ENCODE results near the gene ZNF281.
"Not testable (repeated sequence)": the region's sequence is repeated elsewhere in the genome, so short reads cannot be mapped to it uniquely, and the experiment has no call there.

Gene ZNF281

DNA sequence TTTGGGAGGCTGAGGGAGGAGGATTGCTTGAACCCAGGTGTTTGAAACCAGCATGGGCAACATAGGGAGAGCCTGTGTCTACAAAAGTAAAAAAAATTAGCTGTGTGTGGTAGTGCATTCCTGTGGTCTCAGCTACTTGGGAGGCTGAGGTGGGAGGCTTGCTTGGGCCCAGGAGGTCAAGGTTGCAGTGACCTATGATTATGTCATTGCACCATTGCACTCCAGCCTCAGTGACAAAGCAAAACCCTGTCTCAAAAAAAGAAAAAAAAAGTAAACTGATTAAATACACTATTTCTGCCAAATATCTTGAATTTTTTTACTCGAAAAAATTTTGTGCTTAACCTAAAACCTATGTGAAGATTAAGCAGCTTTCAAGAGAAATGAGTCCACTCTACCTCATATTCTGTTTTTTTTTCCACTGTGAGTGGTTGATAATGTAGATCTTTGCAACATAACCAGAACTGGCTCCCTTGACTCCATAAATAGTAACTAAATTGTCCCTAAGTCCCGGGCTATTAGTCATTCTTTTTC, 19.4 kb upstream of the ZNF281 start:
- DNase-seq (ENCODE audit: low read depth in 2 of 2): no peak

DNA sequence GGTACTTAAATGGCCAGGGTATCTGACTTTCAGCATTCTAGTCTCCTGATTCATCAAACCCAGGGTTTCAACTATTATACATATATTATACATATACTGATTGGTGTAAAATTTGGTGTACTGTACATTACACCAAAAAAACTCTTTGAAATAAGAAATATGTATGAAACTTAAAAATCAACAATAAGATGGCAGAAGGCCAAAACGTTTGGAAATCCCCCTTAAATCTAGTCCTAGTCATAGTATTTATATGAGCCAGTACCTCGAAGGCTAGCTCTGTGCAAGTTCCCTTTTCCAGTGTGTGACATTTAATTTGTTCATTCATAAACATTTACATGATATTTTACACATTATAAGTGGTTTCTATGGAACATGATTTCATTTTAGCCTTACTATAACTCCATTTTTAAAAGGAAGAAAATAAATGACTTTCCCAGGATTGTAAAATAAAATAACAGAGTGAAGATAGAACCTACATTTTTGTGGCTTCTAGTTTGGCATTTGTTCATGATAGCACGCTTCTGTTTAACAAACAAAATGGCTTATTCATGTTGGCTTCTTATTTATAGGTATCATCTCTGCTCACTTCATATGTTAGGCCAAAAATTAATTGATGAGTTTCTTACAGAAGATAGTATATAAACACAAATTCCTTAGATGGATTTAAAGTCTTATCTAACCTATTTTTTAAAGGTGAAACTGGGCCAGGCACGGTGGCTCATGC, 18.8 kb upstream of the ZNF281 start:
- DNase-seq (ENCODE audit: low read depth in 2 of 2): no peak

DNA sequence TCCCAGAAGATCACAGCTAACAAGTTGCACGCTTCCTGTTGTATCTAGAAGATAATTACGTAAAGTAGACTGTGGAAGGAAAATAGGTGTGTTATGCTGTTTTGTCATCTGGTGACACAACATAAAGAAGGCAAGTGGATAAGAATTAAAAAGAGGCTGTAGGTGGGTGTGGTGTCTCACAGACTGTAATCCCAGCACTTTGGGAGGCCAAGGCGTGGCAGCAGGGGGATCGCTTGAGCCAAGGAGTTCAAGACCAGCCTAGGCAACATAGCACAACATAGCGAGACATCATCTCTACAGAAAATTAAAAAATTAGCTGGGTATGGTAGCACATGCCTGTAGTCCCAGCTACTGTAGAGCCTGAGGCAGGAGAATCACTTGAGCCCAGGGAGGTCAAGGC, 17.9 kb upstream of the ZNF281 start:
- DNase-seq (ENCODE audit: low read depth in 2 of 2): no peak

DNA sequence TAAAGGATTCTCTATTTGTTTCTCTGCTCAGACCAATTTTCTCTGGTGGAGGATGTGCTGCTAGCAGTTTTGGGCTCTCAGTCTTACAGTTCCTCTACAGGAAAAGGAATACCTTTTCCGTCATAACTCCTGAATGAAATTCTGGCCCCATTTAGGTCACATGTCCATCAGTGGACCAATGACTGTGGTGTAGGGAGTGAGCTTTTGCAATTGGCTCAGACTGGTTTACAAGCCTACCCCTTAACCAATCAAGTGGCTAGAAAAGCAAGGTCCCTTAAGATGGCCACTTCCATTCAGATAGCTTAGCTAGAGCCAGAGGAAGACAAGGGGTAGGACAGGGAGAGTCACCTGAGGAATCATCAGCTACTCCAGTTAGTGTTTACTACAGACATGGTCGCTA, 16.4 kb upstream of the ZNF281 start:
- DNase-seq (ENCODE audit: low read depth in 2 of 2): no peak

DNA sequence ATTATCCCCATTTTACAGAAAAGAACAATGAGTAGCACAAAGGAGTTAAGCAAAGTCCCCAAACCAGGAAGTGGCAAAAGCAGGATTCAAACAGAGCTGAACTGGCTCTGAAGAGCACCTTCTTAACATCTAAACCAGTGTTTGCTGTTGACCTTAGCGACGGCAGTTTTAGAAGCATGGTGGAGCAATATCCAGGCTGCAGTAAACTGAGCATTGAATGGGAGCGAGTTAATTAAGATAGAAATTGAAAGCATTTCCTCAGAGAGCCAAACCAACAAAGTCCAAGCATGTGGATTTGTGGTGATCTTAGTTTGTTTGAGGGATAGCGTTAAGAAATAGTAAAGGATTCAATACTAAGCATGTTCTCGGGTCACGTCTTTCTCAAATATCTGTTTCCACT, 13.4 kb upstream of the ZNF281 start:
- DNase-seq (ENCODE audit: low read depth in 2 of 2): no peak

DNA sequence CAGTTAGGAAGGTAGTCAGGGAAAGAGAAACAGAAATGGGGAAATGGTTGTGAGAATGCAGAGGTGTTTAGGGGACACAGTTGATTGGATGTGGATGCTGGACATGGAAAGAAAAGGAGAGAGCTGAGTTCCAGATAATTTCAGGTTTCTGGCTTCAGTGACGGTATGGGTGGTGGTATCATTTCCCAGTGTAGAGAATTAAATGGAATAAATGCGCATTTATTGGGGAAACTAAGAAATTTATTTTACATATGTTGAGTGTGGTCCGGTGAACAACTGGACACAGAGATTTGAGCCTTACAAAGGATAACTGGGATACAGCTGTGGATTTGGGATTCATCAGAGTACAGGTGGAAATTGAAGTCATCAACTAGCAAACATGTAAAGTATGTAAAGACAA, 12.4 kb upstream of the ZNF281 start:
- DNase-seq (ENCODE audit: low read depth in 2 of 2): no peak

DNA sequence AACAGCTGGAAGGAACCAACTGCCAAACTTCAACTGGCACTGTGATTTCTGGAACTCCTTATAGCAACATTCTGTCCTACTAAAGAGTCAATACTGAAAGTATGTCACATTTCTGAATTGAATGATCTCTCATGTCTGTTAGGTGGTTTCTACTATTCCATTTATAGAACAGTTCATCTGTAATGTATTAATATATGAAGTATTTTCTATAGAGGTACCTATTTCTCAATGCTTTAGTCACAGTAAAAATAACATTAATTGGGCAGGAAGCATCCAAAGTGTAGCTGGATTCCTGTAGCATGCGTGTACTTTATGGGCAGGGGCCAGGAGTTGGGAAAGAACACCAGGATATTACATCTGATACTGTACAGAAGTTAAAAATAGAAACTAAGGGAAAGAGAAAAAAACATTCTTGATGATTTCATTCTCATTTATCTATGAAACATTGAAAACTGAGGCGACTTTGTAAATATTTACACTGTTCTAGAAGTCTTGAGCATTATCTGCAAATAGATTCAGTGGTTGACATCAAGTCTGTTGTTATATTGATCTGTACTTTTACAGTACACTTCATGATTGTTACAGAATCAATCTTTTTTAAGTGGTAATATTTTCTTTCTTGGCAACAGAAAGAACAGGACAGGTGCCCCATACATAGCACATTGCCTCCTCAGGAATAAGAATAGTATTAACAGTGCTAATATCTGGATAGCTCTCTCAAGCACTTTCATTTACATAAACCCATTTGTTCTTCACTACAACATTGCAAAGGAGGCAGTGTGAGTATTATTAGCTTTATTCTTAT, 6.2 kb upstream of the ZNF281 start:
- no peak for DNase-seq (ENCODE audit: low read depth in 2 of 2)

DNA sequence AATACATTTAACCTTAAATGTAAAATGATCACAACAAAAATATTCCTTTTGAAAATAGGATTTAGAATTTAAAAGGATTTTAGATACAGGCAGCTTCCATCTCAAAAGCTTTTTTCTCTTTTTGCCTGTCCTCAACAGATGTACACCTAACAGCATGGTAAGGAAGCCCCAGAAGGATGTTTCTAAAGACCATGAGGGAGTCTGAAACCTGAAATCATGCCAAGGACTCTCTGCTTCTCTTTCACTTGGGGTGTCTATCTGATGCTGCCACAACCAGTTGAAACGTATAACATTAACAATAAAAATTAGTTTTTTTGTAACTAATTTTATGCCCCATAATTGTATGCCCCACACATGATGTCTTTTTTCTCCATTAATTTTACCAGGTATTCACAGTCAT, 5.4 kb upstream of the ZNF281 start:
- DNase-seq (ENCODE audit: low read depth in 2 of 2): no peak

DNA sequence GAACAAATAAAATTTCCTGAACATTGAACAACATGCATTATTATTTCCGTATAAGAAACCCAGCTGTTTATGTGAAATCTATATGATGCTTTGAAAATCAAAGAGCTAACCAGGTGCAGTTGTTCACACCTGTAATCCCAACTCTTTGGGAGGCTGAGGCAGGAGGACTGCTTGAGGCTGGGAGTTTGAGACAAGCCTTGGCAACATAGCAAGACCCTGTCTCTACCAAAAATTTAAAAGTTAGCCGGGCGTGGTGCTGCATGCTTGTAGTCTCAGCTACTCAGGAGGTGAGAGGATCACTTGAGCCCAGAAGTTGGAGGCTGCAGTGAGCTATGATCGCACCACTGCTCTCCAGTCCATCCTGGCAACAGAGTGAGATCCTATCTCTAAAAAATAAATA, 4.8 kb upstream of the ZNF281 start:
- no peak for DNase-seq (ENCODE audit: low read depth in 2 of 2)

DNA sequence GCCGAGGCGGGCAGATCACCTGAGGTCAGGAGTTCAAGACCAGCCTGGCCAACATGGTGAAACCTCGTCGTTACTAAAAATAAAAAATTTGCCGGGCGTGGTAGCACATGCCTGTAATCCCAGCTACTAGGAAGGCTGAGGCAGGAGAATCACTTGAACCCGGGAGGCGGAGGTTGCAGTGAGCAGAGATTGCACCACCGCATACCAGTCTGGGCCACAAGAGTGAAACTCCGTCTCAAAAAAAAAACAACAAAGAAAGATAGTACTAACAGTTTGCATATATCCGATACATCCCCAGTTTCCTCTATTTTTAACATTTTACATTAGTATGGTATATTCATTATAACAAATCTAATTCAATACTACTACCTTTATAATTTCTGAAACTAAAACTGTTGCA, 3.9 kb upstream of the ZNF281 start:
- not testable (repeated sequence) for DNase-seq (ENCODE audit: low read depth in 2 of 2)

DNA sequence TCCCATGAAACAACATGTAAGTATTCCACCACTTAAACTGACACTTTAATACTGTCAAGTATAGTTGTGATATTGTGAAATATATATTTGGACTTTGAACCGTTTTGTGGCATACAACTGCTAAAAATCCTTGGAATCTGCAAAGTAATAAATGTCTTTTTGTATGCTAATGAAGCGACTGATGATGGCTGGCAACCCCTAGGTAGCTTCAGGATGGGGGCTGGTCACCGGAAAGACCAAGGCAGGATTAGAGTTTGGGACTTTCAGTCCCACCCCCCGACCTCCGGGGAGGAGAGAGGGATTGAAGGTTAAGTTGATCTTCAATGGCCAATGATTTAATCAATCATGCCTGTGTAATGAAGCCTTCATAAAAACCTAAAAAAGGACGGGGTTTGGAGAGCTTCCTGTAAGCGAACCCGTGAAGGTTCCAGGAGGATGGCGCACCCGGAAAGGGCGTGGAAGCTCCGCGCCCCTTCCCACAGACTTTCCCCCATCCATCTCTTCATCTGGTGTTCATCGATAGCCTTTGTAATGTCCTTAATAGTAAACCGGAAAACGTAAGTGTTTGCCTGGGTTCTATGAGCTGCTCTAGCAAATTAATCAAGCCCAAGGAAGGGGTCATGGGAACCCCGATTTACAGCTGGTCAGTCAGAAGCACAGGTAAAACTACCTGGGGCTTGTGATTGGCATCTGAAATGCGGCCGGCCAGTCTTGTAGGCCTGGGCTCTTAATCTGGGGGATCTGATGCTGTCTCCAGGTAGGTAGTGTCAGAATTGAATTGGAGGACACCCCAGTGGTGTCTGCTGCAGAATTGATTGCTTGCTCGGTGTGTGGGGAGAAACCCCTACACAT, 1.8 kb upstream of the ZNF281 start:
- no peak for DNase-seq (ENCODE audit: low read depth in 2 of 2)

DNA sequence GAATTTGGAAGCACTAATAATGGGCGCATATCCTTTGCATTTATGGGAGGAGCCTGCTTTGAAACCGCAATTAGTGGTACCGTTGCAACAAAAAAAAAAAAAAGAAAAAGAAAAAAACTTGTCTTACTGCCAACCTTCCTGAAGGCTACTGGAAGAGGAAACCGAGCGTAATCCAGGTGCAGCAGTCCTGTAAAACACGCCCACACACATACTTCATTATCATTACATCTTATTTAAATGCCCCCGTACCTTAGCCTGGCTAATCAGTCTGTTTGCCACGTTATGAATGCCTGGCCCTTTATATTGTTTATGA, 686 bp upstream of the ZNF281 start:
- DNase-seq (ENCODE audit: low read depth in 2 of 2): no peak

DNA sequence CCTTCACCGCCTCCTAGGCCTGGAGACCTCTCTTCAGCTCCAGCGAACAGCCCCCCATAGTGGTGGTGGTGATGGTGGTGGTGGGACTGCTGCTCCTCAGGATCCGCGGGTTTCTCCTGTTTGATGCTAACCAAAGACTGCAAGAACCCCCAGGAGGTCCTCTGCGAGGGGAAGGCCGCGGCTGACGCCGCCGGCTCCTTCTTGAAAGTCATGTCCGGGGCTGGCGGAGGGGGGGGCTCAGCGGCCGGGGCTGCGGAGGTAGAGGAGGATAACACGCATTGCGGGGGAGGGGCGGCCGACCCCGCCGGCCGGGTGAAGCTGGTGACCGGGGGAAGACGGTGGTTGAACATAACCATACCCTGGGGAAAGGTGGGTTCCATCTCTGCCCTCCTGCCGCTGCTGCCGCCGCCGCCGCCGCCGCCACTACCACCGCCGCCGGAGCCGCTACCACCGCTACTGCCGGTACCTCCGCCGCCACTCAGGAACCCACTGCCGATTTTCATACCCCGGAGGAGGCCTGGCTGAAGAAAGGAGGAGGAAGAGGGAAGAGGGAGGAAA, 554 bp downstream of the ZNF281 start:
- DNase-seq (ENCODE audit: low read depth in 2 of 2): peak; percentile 2 to 14

DNA sequence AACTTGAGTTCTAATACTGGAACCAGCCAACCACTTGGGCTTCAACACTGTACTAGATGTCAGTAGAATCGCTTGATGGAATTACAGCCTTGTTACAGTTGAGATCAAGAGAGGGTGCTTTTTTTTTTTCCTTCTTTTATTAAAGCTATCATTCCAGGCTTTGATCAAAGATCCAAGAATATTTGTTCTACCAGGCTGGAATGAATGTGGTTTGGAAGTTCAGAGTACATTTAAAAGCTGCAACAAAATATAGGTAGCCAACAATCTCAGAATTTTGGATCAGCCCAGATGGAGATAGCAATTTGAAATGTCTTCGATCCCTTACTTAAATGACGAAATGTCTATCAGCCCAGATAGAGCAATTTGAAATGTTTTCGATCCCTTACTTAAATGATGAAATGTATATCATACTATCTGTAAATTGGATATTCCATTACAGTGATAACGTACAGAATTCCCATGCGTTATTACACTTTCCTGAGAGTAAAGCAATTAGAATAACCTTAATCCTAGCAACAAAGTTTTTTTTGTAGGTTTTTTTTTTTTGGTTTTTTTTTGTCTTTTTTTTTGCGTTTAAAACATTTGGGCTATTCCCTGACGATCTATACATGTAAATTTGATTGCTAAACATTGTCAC, 3.6 kb downstream of the ZNF281 start:
- DNase-seq (ENCODE audit: low read depth in 2 of 2): no peak

DNA sequence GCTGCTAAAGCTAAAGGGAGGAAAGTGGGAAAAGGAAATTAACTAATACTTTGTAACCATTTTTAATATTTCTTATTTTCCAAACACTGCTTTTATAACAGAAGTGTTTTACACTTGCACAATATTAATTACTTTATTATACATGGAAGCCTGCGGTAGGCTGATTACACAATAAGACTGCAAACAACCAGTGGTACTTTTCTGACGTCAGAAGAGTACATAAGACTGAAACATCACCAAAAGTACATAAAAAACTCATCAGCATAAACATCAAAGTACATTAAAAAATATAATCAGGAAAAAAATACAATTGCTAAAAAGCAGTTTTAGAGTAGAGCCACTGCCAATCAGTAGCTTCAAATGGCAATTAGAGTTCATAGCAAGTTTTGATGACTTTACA, 4.6 kb downstream of the ZNF281 start:
- DNase-seq (ENCODE audit: low read depth in 2 of 2): no peak

DNA sequence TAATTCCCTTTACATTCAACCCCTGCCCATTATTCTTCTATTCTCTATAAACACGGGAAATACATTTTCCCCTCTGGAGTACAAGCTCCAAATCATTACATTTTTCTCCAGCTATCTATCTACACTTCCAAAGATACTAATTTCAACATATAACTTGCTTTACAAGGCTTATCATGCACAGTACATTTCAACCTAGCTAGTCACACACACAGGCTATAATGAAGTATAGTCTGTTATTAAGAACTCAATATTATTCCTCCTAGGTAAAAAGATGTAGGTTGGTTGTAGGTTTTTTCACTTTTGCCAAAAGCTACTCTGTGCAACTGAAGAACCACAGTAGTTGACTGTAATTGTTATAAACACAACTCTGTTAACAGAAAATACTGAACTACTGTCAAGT, 8.1 kb downstream of the ZNF281 start:
- DNase-seq (ENCODE audit: low read depth in 2 of 2): no peak

DNA sequence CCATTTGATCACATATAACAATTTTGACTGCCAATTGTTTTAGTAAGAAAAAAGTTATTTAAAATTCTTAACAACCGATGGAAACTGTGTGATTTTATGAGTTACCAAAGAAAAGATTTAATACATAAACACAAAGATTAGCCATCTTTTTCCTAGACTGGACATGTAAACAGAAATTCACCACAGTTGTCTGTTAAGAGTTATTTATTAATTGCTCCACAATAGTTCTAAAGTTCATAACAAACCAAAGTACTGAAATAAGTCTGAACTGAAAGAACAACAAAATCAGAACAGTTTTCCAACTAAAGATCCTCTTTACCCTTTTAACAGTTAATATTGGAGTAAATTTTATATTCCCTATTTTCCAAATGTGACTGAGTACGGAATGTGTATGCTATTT, 8.6 kb downstream of the ZNF281 start:
- no peak for DNase-seq (ENCODE audit: low read depth in 2 of 2)

DNA sequence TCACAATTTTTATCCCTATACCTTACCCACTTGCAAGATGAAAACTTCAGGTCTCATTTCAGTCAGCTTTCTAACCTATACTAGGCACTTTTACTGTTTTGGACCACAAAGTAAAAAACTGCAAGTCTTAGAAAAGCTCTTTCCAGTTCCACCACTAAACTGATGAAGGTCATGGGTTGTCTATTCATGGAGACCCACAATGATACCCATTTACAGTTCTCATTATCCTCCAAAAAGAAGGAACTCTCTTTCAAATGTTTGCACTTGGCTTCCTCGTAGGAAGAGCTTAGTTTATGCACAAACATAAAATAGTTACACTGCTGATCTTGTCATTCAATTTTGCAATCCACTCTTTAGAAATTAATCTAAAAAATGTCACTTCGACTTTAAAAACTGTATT, 9.3 kb downstream of the ZNF281 start:
- DNase-seq (ENCODE audit: low read depth in 2 of 2): no peak

DNA sequence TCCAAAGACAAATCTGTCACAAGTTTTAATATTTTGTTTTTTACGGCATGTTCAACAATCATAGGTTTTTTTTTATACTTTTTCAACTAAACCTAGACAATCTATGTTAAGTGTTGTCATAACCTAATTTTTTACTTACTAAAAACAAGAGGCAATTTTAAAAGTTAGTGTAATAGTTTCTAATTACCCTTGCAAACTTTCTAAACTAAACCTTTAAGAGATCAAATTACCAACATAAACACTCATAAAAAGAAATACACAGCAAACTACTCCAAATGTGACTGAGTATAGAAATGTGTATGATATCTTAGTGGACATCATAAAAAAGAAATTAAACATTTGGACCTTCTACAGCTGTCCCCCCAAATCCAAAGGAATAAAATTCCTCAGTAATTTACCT, 10.0 kb downstream of the ZNF281 start:
- DNase-seq (ENCODE audit: low read depth in 2 of 2): no peak

DNA sequence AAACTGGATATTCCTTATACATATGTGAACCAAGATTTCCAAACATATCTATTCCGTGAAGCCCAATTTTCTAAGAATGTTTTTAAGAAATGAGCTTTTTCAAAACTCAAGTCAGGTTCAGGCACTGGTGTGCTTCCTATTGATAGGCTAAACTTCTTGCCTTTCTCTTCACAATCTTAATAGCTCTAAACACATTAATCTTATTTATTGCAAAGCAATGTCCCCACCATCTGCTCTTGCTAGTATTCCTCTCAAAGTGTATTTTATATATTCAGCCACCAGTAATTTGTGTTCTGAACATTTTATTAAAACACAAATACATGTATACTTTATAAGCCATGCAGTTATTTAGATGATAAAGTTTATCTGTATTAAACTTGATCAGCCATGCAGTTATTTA, 11.5 kb downstream of the ZNF281 start:
- DNase-seq (ENCODE audit: low read depth in 2 of 2): no peak

DNA sequence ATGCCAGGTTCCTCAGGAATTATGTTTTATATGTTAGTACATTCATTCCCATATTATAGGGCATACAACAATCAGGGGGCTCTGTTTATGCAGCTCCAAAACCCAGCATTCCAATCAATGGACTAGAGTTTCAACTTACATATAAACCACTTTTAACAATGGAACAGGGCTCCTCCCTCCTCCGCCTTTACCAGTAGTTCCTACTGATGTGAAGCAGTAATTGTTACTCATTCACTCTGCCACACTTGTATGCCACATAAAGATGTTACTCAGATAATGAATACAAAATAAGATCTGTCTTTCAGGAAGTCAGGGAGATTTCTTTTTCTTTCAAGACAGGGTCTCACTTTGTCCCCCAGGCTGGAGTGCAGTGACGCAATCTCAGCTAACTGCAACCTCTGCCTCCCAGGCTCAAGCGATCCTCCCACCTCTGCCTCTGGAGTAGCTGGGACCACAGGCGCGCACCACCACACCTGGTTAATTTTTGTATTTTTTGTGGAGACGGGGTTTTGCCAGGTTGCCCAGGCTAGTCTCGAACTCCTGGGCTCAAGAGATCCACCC, 17.1 kb downstream of the ZNF281 start:
- no peak for DNase-seq (ENCODE audit: low read depth in 2 of 2)
